GM19397 (cell line): Measurements from ENCODE around the gene MRTO4.
"Not testable (repeated sequence)": the region's sequence is repeated elsewhere in the genome, so short reads cannot be mapped to it uniquely, and the experiment has no call there.

Experiments
- ATAC-seq: cut with Tn5 transposase; IDR thresholded peaks from one replicate; pipeline ENCODE4 v1.9.1; 2021; ENCODE audit warnings: mild to moderate bottlenecking, moderate library complexity; ENCODE audit not compliant: unreplicated experiment

Gene MRTO4

GRCh38 chr1:19251305-19252196 is at the start of gene MRTO4, which contains the start of gene EMC1:
Gene MRTO4, plus strand, starts transcription at chr1:19251805. Its CDS starts 31 bp downstream, at chr1:19251836.
Gene EMC1, minus strand, starts transcription at chr1:19251524. Its CDS starts 15 bp downstream, at chr1:19251509.
- ATAC-seq: peak; percentile 82

GRCh38 chr1:19202396-19202795 is 49.2 kb upstream of the MRTO4 start:
- no peak for ATAC-seq

GRCh38 chr1:19203440-19203839 is 48.2 kb upstream of the MRTO4 start:
- ATAC-seq: no peak

- ATAC-seq: no peak
Measured at GRCh38 chr1:19204446-19205266, 46.9 kb upstream of the MRTO4 start.

- ATAC-seq: no peak
Measured at GRCh38 chr1:19205403-19205802, 46.2 kb upstream of the MRTO4 start.

GRCh38 chr1:19205845-19206244 is 45.8 kb upstream of the MRTO4 start:
- ATAC-seq: no peak

GRCh38 chr1:19206947-19207346 is 44.7 kb upstream of the MRTO4 start:
- ATAC-seq: no peak

GRCh38 chr1:19208710-19209438 is 42.7 kb upstream of the MRTO4 start:
- ATAC-seq: no peak

GRCh38 chr1:19209439-19209989 is 42.1 kb upstream of the MRTO4 start:
- ATAC-seq: peak; percentile 42

GRCh38 chr1:19209990-19210771 is 41.4 kb upstream of the MRTO4 start, which contains the start of gene UBR4:
Gene UBR4, minus strand, starts transcription at chr1:19210266. Its CDS starts 18 bp downstream, at chr1:19210248.
- peak; percentile 89 for ATAC-seq

- no peak for ATAC-seq
Measured at GRCh38 chr1:19210772-19211549, 40.6 kb upstream of the MRTO4 start.

GRCh38 chr1:19212167-19212566 is 39.4 kb upstream of the MRTO4 start:
- ATAC-seq: no peak

GRCh38 chr1:19213580-19213979 is 38.0 kb upstream of the MRTO4 start:
- ATAC-seq: no peak

- not testable (repeated sequence) for ATAC-seq
Measured at GRCh38 chr1:19216585-19216984, 35.0 kb upstream of the MRTO4 start.

- ATAC-seq: no peak
Measured at GRCh38 chr1:19219451-19219850, 32.2 kb upstream of the MRTO4 start.

- no peak for ATAC-seq
Measured at GRCh38 chr1:19220080-19220846, 31.3 kb upstream of the MRTO4 start.

- ATAC-seq: no peak
Measured at GRCh38 chr1:19220991-19221390, 30.6 kb upstream of the MRTO4 start.

GRCh38 chr1:19222573-19222972 is 29.0 kb upstream of the MRTO4 start:
- ATAC-seq: no peak
